ENCODE results near the gene EFCAB7.

Gene EFCAB7

DNA sequence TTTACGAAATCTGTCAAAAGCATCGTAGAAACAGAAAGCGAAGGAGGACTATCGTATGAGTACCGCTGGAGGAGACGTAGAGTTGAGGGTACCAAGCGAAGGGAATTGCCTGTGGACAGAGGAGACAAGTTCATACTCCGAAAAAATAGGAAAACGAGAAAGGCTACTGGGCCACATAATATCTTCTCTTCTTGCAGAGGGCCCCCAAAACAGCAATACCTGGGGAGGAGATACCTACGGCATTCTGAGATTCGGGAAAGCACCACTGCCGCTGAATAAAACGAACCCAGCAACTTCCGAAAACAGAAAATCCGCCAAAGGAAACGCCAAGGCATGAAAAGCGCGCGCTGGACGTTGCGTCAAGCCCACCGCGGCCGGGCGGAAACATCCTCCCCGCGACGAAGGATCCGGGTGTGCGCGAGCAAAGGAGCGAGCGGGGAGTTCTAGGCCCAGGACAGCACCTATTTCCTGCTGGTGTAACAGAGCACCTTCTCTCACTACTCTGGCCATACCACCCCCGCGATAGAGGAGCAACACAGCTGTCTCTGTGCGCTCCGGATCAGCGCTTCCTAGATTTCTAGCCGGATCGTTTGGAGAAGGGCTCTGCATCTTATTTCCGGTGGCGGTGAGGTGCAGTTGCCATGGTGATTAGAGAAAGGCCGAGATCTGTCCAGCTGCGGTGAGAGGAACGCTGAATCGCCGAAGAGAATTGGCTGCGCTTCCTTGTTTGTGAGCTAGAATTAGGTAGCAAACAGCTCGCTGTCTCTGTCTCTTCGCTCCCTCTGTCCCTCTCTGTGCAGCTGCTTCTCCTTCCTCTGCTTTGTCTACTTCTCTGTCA is at the start of gene EFCAB7, which contains the start of gene ITGB3BP:
EFCAB7 (plus strand) TSS at position 635 of the 838 bp plus-strand sequence. CDS start 2,048 bp downstream, outside the sequence.
ITGB3BP (minus strand) TSS at position 335 of the 838 bp plus-strand sequence; CDS start at position 243, 92 bp downstream.
- Histone ChIP-seq H3K9me3 (ENCODE audit: control insufficient read depth in 1 of 2, low read length in 2 of 2) (no peaks in the 10 kb centered on the region), H3K9ac (ENCODE audit: low read depth in 1 of 2, low read length in 2 of 2) (peak within 1 kb of the TSS; percentile 81 to 86), H3K36me3 (ENCODE audit: control insufficient read depth in 1 of 2, insufficient read depth in 2 of 2, low read length in 2 of 2) (peaks cover 0 to 2% of the 10 kb centered on the region in 2 donors), H3K4me1 (ENCODE audit: control insufficient read depth in 1 of 2, insufficient read depth in 2 of 2, low read length in 2 of 2) (peaks cover 12 to 18% of the 10 kb centered on the region in 2 donors), H3K4me3 (ENCODE audit: low read depth in 1 of 2, low read length in 2 of 2) (peak within 1 kb of the TSS; percentile 95 to 97), H3K27me3 (ENCODE audit: control insufficient read depth in 1 of 2, insufficient read depth in 2 of 2, low read length in 2 of 2) (no peaks in the 10 kb centered on the region), H3K27ac (ENCODE audit: low read depth, low read length) (peak within 1 kb of the TSS; percentile 96)

DNA sequence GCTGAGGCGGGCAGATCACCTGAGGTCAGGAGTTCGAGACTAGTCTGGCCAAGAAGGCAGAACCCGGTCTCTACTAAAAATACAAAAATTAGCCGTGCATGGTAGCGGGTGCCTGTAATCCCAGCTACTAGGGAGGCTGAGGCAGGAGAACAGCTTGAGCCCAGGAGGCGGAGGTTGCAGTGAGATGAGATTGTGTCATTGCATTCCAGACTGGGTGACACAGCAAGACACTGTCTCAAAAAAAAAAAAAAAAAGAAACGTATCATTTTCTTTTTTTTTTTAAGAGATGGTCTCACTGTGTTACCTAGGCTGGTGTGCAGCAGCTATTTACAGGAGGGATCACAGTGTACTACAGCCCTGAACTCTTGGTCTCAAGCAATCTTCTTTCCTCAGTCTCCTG is 47.6 kb upstream of the EFCAB7 start:
- H3K27me3 ChIP-seq (ENCODE audit: control insufficient read depth in 1 of 2, insufficient read depth in 2 of 2, low read length in 2 of 2), result no peaks in the 10 kb centered on the region
- no peak overlapping the region for H3K9ac ChIP-seq (ENCODE audit: low read depth in 1 of 2, low read length in 2 of 2)
- peaks cover 3 to 5% of the 10 kb centered on the region in 2 donors for H3K4me1 ChIP-seq (ENCODE audit: control insufficient read depth in 1 of 2, insufficient read depth in 2 of 2, low read length in 2 of 2)
- H3K36me3 ChIP-seq (ENCODE audit: control insufficient read depth in 1 of 2, insufficient read depth in 2 of 2, low read length in 2 of 2), result no peaks in the 10 kb centered on the region
- no peak overlapping the region for H3K27ac ChIP-seq (ENCODE audit: low read depth, low read length)
- H3K9me3 ChIP-seq (ENCODE audit: control insufficient read depth in 1 of 2, low read length in 2 of 2), result peaks cover 0 to 1% of the 10 kb centered on the region in 2 donors
- no peak overlapping the region for H3K4me3 ChIP-seq (ENCODE audit: low read depth in 1 of 2, low read length in 2 of 2)

GRCh38 chr1:63480057-63480456 is 43.3 kb upstream of the EFCAB7 start:
- Histone ChIP-seq H3K4me3 (ENCODE audit: low read depth in 1 of 2, low read length in 2 of 2) (no peak overlapping the region), H3K27ac (ENCODE audit: low read depth, low read length) (no peak overlapping the region), H3K36me3 (ENCODE audit: control insufficient read depth in 1 of 2, insufficient read depth in 2 of 2, low read length in 2 of 2) (no peaks in the 10 kb centered on the region), H3K27me3 (ENCODE audit: control insufficient read depth in 1 of 2, insufficient read depth in 2 of 2, low read length in 2 of 2) (no peaks in the 10 kb centered on the region), H3K9me3 (ENCODE audit: control insufficient read depth in 1 of 2, low read length in 2 of 2) (no peaks in the 10 kb centered on the region), H3K4me1 (ENCODE audit: control insufficient read depth in 1 of 2, insufficient read depth in 2 of 2, low read length in 2 of 2) (peaks cover 3 to 5% of the 10 kb centered on the region in 2 donors), H3K9ac (ENCODE audit: low read depth in 1 of 2, low read length in 2 of 2) (no peak overlapping the region)

DNA sequence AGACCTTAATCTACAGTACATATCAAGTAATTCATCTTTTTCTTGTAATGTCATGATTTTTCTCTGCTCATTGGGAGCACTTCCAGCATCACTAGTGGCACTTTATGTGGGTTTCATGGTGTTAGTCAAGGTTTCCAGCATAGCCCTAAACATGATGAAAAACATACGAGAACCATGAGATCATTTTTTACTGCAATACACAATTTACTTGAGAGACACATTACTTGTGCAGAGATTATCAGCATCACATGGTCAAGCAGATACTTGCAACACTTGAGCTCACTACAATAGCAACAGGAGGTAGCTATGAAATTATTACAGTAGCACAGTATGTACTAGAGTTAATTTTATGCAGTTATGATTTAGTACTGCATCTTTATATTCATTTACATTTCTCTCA is 36.7 kb upstream of the EFCAB7 start:
- H3K27ac ChIP-seq (ENCODE audit: low read depth, low read length), result no peak overlapping the region
- no peaks in the 10 kb centered on the region for H3K4me1 ChIP-seq (ENCODE audit: control insufficient read depth in 1 of 2, insufficient read depth in 2 of 2, low read length in 2 of 2)
- H3K4me3 ChIP-seq (ENCODE audit: low read depth in 1 of 2, low read length in 2 of 2), result no peak overlapping the region
- H3K27me3 ChIP-seq (ENCODE audit: control insufficient read depth in 1 of 2, insufficient read depth in 2 of 2, low read length in 2 of 2), result no peaks in the 10 kb centered on the region
- no peak overlapping the region for H3K9ac ChIP-seq (ENCODE audit: low read depth in 1 of 2, low read length in 2 of 2)
- no peaks in the 10 kb centered on the region for H3K9me3 ChIP-seq (ENCODE audit: control insufficient read depth in 1 of 2, low read length in 2 of 2)
- H3K36me3 ChIP-seq (ENCODE audit: control insufficient read depth in 1 of 2, insufficient read depth in 2 of 2, low read length in 2 of 2), result no peaks in the 10 kb centered on the region

DNA sequence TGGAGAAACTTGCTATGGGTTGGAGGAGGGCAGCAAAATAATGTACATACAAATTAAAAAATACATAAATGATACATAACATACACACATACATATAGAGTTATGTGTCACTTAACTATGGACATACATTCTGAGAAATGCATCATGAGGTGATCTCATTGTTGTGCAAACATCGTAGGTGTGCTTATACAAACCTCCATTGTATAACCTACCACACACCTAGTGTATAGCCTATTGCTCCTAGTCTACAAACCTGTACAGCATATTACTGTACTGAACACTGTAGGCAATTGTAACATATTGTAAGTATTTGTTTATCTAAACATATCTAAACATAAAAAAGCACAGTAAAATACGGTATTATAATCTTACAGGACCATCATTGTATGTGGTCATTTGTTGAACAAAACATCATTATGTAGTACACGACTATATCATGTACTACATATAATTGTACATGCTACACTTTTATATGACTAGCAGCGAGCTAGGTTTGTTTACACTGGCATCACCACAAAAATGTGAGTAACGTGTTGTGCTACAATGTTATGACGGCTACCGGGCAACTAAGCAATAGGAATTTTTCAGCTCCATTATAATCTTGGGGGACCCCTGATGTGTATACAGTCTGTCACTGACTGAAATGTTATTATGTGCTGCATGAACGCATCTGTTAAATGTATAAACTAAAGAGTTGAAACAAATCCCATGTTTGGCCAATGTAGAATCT is 35.8 kb upstream of the EFCAB7 start:
- Histone ChIP-seq H3K4me1 (ENCODE audit: control insufficient read depth in 1 of 2, insufficient read depth in 2 of 2, low read length in 2 of 2) (no peaks in the 10 kb centered on the region), H3K27me3 (ENCODE audit: control insufficient read depth in 1 of 2, insufficient read depth in 2 of 2, low read length in 2 of 2) (no peaks in the 10 kb centered on the region), H3K4me3 (ENCODE audit: low read depth in 1 of 2, low read length in 2 of 2) (no peak overlapping the region), H3K36me3 (ENCODE audit: control insufficient read depth in 1 of 2, insufficient read depth in 2 of 2, low read length in 2 of 2) (no peaks in the 10 kb centered on the region), H3K9me3 (ENCODE audit: control insufficient read depth in 1 of 2, low read length in 2 of 2) (no peaks in the 10 kb centered on the region), H3K9ac (ENCODE audit: low read depth in 1 of 2, low read length in 2 of 2) (no peak overlapping the region), H3K27ac (ENCODE audit: low read depth, low read length) (no peak overlapping the region)

DNA sequence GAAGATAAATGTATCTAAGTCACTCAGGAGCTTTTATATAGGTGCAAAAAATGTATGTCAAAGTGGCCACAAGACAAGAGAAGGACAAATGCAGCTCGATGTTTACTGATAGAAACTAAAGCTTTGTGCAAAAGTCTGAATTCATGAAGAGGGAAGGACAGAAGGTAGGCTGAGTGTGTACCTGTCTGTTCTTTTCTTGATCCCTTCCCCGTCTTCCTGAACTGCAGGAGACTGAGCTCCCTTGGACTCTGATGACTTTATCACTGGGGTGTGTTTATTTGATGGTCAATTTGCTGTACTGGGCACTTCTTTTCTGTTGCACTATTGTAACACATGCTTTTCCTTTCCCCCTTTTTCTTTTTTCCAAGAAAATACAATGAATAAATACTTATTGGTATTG is 25.7 kb upstream of the EFCAB7 start:
- Histone ChIP-seq H3K4me1 (ENCODE audit: control insufficient read depth in 1 of 2, insufficient read depth in 2 of 2, low read length in 2 of 2) (no peaks in the 10 kb centered on the region), H3K9me3 (ENCODE audit: control insufficient read depth in 1 of 2, low read length in 2 of 2) (no peaks in the 10 kb centered on the region), H3K9ac (ENCODE audit: low read depth in 1 of 2, low read length in 2 of 2) (no peak overlapping the region), H3K27me3 (ENCODE audit: control insufficient read depth in 1 of 2, insufficient read depth in 2 of 2, low read length in 2 of 2) (no peaks in the 10 kb centered on the region), H3K36me3 (ENCODE audit: control insufficient read depth in 1 of 2, insufficient read depth in 2 of 2, low read length in 2 of 2) (no peaks in the 10 kb centered on the region), H3K27ac (ENCODE audit: low read depth, low read length) (no peak overlapping the region), H3K4me3 (ENCODE audit: low read depth in 1 of 2, low read length in 2 of 2) (no peak overlapping the region)

GRCh38 chr1:63498106-63498505 is 25.2 kb upstream of the EFCAB7 start:
- Histone ChIP-seq H3K9ac (ENCODE audit: low read depth in 1 of 2, low read length in 2 of 2) (no peak overlapping the region), H3K4me3 (ENCODE audit: low read depth in 1 of 2, low read length in 2 of 2) (no peak overlapping the region), H3K27me3 (ENCODE audit: control insufficient read depth in 1 of 2, insufficient read depth in 2 of 2, low read length in 2 of 2) (no peaks in the 10 kb centered on the region), H3K27ac (ENCODE audit: low read depth, low read length) (no peak overlapping the region), H3K9me3 (ENCODE audit: control insufficient read depth in 1 of 2, low read length in 2 of 2) (no peaks in the 10 kb centered on the region), H3K36me3 (ENCODE audit: control insufficient read depth in 1 of 2, insufficient read depth in 2 of 2, low read length in 2 of 2) (no peaks in the 10 kb centered on the region), H3K4me1 (ENCODE audit: control insufficient read depth in 1 of 2, insufficient read depth in 2 of 2, low read length in 2 of 2) (no peaks in the 10 kb centered on the region)

- no peak overlapping the region for H3K9ac ChIP-seq (ENCODE audit: low read depth in 1 of 2, low read length in 2 of 2)
- no peak overlapping the region for H3K27ac ChIP-seq (ENCODE audit: low read depth, low read length)
- no peak overlapping the region for H3K4me3 ChIP-seq (ENCODE audit: low read depth in 1 of 2, low read length in 2 of 2)
- no peaks in the 10 kb centered on the region for H3K27me3 ChIP-seq (ENCODE audit: control insufficient read depth in 1 of 2, insufficient read depth in 2 of 2, low read length in 2 of 2)
- H3K4me1 ChIP-seq (ENCODE audit: control insufficient read depth in 1 of 2, insufficient read depth in 2 of 2, low read length in 2 of 2), result no peaks in the 10 kb centered on the region
- H3K9me3 ChIP-seq (ENCODE audit: control insufficient read depth in 1 of 2, low read length in 2 of 2), result no peaks in the 10 kb centered on the region
- peaks cover under 1% of the 10 kb centered on the region in 2 donors for H3K36me3 ChIP-seq (ENCODE audit: control insufficient read depth in 1 of 2, insufficient read depth in 2 of 2, low read length in 2 of 2)
Measured at GRCh38 chr1:63501256-63501655, 22.1 kb upstream of the EFCAB7 start.

- Histone ChIP-seq H3K9me3 (ENCODE audit: control insufficient read depth in 1 of 2, low read length in 2 of 2) (no peaks in the 10 kb centered on the region), H3K9ac (ENCODE audit: low read depth in 1 of 2, low read length in 2 of 2) (no peak overlapping the region), H3K27ac (ENCODE audit: low read depth, low read length) (no peak overlapping the region), H3K36me3 (ENCODE audit: control insufficient read depth in 1 of 2, insufficient read depth in 2 of 2, low read length in 2 of 2) (peaks cover 3 to 4% of the 10 kb centered on the region in 2 donors), H3K4me3 (ENCODE audit: low read depth in 1 of 2, low read length in 2 of 2) (no peak overlapping the region), H3K4me1 (ENCODE audit: control insufficient read depth in 1 of 2, insufficient read depth in 2 of 2, low read length in 2 of 2) (no peaks in the 10 kb centered on the region), H3K27me3 (ENCODE audit: control insufficient read depth in 1 of 2, insufficient read depth in 2 of 2, low read length in 2 of 2) (no peaks in the 10 kb centered on the region)
Measured at GRCh38 chr1:63506782-63507181, 16.5 kb upstream of the EFCAB7 start.

GRCh38 chr1:63509718-63510117 is 13.6 kb upstream of the EFCAB7 start:
- Histone ChIP-seq H3K9ac (ENCODE audit: low read depth in 1 of 2, low read length in 2 of 2) (no peak overlapping the region), H3K27me3 (ENCODE audit: control insufficient read depth in 1 of 2, insufficient read depth in 2 of 2, low read length in 2 of 2) (no peaks in the 10 kb centered on the region), H3K36me3 (ENCODE audit: control insufficient read depth in 1 of 2, insufficient read depth in 2 of 2, low read length in 2 of 2) (peaks cover 3 to 4% of the 10 kb centered on the region in 2 donors), H3K9me3 (ENCODE audit: control insufficient read depth in 1 of 2, low read length in 2 of 2) (no peaks in the 10 kb centered on the region), H3K4me1 (ENCODE audit: control insufficient read depth in 1 of 2, insufficient read depth in 2 of 2, low read length in 2 of 2) (no peaks in the 10 kb centered on the region), H3K27ac (ENCODE audit: low read depth, low read length) (no peak overlapping the region), H3K4me3 (ENCODE audit: low read depth in 1 of 2, low read length in 2 of 2) (no peak overlapping the region)
